ENCODE measurements around the gene FREM2.

- TF ChIP-seq POLR2A (IDR thresholded peaks at IDR 0.05) (no peak), CTCF (IDR thresholded peaks at IDR 0.05) (no peak)
Measured at GRCh38 chr13:38641164-38641948, 45.5 kb upstream of the FREM2 start.
